Sigmoid colon (tissue), 7 donors: ENCODE measurements around the gene UNC79. TPM values are rescaled to one million over a fixed set of nuclear protein-coding genes. Genes with fewer than 3 reads are reported as not detected.
"Not testable (repeated sequence)": the region's sequence is repeated elsewhere in the genome, so short reads cannot be mapped to it uniquely, and the experiment has no call there.

Experiments used
- DNase-seq: peaks from one replicate; pipeline ENCODE4 v3.0.0-alpha.2; 2019
- H3K27ac ChIP-seq, 4 donors: fragments of 200-600 bp; sonication (generic); one replicate each; pipeline ENCODE4 v1.5.1; 2016 to 2019; ENCODE audit warnings: mild to moderate bottlenecking in 1 of 4
- H3K27me3 ChIP-seq, 3 donors: fragments of 200-600 bp; sonication (generic); one replicate each; pipeline ENCODE4 v1.5.1; 2019; ENCODE audit warnings: mild to moderate bottlenecking in 1 of 3
- H3K36me3 ChIP-seq, 4 donors: fragments of 200-600 bp; sonication (generic); one replicate each; pipeline ENCODE4 v1.5.1; 2016 to 2019
- H3K4me1 ChIP-seq, 4 donors: fragments of 200-600 bp; sonication (generic); one replicate each; pipeline ENCODE4 v1.5.1; 2017 to 2019
- H3K4me3 ChIP-seq, 4 donors: fragments of 200-600 bp; sonication (generic); one replicate each; pipeline ENCODE4 v1.5.1; 2017 to 2019; ENCODE audit warnings: mild to moderate bottlenecking in 2 of 4, moderate library complexity in 1 of 4
- H3K9me3 ChIP-seq, 4 donors: fragments of 200-600 bp in 3 of 4; sonication (generic) in 3 of 4; one replicate each; pipeline versions ENCODE4 v1.5.1 to v1.6.1; 2013 to 2019
- EP300 ChIP-seq, 4 donors: sonication (generic); formaldehyde crosslinking; IDR thresholded peaks; one replicate each; pipeline ENCODE4 v1.6.1; 2017; ENCODE audit warnings: antibody characterized with exemption in 4 of 4
- POLR2A ChIP-seq, 2 donors: fragments of 450-650 bp; IDR thresholded peaks; one replicate each; pipeline ENCODE4 v1.6.1; 2016; ENCODE audit warnings: antibody characterized with exemption in 2 of 2, mild to moderate bottlenecking in 2 of 2, moderate library complexity in 2 of 2
- POLR2AphosphoS5 ChIP-seq, 4 donors: sonication (generic); formaldehyde crosslinking; IDR thresholded peaks; one replicate each; pipeline ENCODE4 v1.6.1; 2017; ENCODE audit warnings: antibody characterized with exemption in 4 of 4
- WGBS, 2 donors: extraction: QIAGEN DNeasy Blood & Tissue Kit; methylation state at CpG; one replicate each; pipeline ENCODE4 v1.1.7; 2013; 5-methylcytosine and 5-hydroxymethylcytosine counted together
- intact Hi-C: fragments of 100-400 bp; cut with DNase I; formaldehyde crosslinking; loops from one replicate; pipeline ENCODE4 v1.15.1; 2023
- polyA plus RNA-seq, 3 donors: library from polyadenylated mRNA; stranded (reverse); fragments of 200-250 nt; gene quantifications; one replicate each; pipeline ENCODE4 v1.2.3, GENCODE V29; 2013
- total RNA-seq, 4 donors: library from RNA; depleted of rRNA; stranded (reverse); fragments of >200 nt; gene quantifications; one replicate each; pipeline ENCODE4 v1.1.0, GENCODE V29; 2016
- TF ChIP-seq, protein P1 (sequence below), 4 experiments: fragments of 450-650 bp in 3 of 4; fragments of 200-600 bp in 1 of 4; IDR thresholded peaks; one replicate each; pipeline ENCODE4 v1.5.1; 2016 to 2019; ENCODE audit warnings: antibody characterized with exemption in 4 of 4, mild to moderate bottlenecking in 3 of 4, moderate library complexity in 2 of 4
- donor health status: healthy with polysubstance abuse.
- donor health status: Bipolar disorder and iron deficiency.
- donor health status: healthy.

Gene UNC79
- total and polyA plus RNA-seq, 7 donors = 0.15 to 1.4 (median 0.81) TPM; not detected in 2

DNA sequence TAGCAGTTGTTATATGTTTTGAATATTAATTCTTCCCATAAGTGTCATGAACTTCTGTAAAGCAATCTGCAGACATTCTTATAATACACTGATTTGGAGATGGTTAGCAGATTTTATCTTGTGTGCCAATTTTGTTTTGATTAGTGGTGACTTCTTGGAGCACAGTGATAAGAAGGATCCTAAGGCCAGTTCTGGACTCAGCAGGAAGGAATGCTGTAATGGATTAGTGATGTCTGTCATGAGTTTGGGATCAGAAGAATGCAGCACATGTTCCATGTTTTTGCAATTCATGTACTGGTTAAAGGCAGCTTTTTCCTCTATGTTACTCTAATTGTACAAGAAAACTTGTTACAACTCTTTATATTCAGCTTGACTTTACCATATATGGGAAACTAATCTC is 91.5 kb downstream of the UNC79 start:
- no peaks in the 10 kb centered on the region for H3K4me1 ChIP-seq
- H3K36me3 ChIP-seq = no peaks in the 10 kb centered on the region
- no peaks in the 10 kb centered on the region for H3K27me3 ChIP-seq
- H3K9me3 ChIP-seq = peaks cover 0 to 9% (median 3%) of the 10 kb centered on the region in 4 donors
- TF ChIP-seq EP300 (IDR thresholded peaks at IDR 0.05) (no peak), POLR2A (IDR thresholded peaks at IDR 0.05) (no peak), POLR2AphosphoS5 (IDR thresholded peaks at IDR 0.05) (no peak)
- TF ChIP-seq, protein P1, sequence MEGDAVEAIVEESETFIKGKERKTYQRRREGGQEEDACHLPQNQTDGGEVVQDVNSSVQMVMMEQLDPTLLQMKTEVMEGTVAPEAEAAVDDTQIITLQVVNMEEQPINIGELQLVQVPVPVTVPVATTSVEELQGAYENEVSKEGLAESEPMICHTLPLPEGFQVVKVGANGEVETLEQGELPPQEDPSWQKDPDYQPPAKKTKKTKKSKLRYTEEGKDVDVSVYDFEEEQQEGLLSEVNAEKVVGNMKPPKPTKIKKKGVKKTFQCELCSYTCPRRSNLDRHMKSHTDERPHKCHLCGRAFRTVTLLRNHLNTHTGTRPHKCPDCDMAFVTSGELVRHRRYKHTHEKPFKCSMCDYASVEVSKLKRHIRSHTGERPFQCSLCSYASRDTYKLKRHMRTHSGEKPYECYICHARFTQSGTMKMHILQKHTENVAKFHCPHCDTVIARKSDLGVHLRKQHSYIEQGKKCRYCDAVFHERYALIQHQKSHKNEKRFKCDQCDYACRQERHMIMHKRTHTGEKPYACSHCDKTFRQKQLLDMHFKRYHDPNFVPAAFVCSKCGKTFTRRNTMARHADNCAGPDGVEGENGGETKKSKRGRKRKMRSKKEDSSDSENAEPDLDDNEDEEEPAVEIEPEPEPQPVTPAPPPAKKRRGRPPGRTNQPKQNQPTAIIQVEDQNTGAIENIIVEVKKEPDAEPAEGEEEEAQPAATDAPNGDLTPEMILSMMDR (IDR thresholded peaks at IDR 0.05) = no peak
- intact Hi-C loops = no loop called here
- H3K27ac ChIP-seq = no peak overlapping the region
- DNase-seq = no peak
- H3K4me3 ChIP-seq = no peak overlapping the region

DNA sequence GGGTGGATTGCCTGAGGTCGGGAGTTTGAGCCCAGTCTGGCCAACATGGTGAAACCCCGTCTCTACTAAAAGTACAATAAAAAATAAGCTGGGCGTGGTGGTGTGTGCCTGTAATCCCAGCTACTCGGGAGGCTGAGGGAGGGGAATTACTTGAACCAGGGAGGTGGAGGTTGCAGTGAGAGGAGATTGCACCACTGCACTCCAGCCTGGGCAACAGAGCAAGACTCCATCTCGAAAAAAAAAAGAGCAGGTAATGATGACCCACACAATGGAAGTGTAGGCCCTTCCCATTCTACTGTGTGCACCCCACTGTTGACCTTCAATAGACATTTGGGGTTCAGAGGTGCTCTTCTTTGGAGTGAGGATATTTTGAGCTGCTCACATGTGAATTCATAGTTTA is 94.5 kb downstream of the UNC79 start:
- DNase-seq, H3K36me3 ChIP-seq, H3K27me3 ChIP-seq, H3K4me1 ChIP-seq, H3K27ac ChIP-seq, intact Hi-C loops, H3K9me3 ChIP-seq, H3K4me3 ChIP-seq: not testable (repeated sequence)
- WGBS, 2 donors = 65 to 87% methylated on average over 5 of the region's 5 CpGs

DNA sequence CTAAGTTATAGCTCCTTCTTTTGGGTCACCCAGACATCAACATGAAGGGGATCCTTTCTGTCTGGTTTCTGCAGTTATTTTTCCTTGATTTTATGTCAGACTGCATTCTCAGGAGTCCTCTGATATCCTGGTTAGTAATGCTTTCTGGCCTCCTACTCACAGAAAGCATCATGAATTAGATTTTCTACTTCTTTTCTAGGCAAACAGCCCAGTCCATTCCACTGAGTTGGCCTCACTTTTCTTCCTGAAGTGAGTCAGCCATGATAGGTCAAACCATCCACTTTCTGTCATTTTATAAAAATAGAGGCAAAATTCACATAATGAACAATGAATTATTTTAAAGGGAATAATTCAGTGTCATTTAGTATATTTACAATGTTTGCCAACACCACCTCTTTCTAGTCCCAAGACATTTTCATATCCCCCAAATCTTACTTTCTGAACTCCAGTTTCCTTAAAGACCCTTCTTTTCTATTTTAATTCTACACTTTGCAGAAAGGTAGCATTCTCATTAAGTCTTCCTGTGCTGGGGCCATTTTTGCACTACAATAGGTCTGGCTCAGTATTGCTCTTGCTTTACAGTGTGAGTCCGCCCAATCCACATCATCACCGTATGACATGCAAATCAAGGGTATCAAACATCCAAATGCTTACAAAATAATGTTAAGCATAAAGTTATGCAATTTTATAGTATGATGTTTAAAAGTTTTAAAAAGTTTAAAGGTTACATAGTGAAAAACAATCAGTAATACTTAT is 95.1 kb downstream of the UNC79 start:
- TF ChIP-seq, protein P1 (IDR thresholded peaks at IDR 0.05) = no peak
- no peak for TF ChIP-seq EP300 (IDR thresholded peaks at IDR 0.05)
- no peak for TF ChIP-seq POLR2A (IDR thresholded peaks at IDR 0.05)
- TF ChIP-seq POLR2AphosphoS5 (IDR thresholded peaks at IDR 0.05) = no peak
- WGBS, 2 donors = 94 to 95% methylated on average over 2 of the region's 2 CpGs
- Histone ChIP-seq H3K36me3 (no peaks in the 10 kb centered on the region), H3K4me3 (no peak overlapping the region), H3K4me1 (no peaks in the 10 kb centered on the region), H3K27ac (no peak overlapping the region), H3K27me3 (no peaks in the 10 kb centered on the region), H3K9me3 (no peaks in the 10 kb centered on the region)
- intact Hi-C loops = no loop called here
- no peak for DNase-seq

DNA sequence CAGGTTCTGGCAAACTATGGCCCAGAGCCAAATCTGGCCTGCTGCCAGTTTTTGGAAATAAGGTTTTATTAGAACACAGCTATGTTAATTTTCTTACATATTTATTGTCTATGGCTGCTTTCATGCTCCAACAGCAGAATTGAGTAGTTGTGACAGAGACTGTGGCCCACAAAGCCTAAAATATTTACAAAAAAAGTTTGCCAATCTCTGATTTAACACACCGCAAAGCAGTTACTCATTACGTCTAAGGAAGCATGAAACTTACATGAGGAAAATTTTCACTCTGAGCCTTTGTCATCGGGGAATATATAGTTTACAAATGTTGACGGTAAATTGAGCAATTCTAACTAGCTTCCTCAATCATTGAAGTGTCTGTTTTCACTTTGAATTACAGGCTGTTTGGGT is 96.5 kb downstream of the UNC79 start:
- WGBS, 2 donors = 52 to 64% methylated on average over 4 of the region's 4 CpGs
- H3K27me3 ChIP-seq = no peaks in the 10 kb centered on the region
- H3K4me1 ChIP-seq = no peaks in the 10 kb centered on the region
- TF ChIP-seq, protein P1 (IDR thresholded peaks at IDR 0.05) = no peak
- no peak for TF ChIP-seq POLR2A (IDR thresholded peaks at IDR 0.05)
- TF ChIP-seq EP300 (IDR thresholded peaks at IDR 0.05) = no peak
- no peak for TF ChIP-seq POLR2AphosphoS5 (IDR thresholded peaks at IDR 0.05)
- H3K4me3 ChIP-seq = no peak overlapping the region
- no peaks in the 10 kb centered on the region for H3K36me3 ChIP-seq
- no peak overlapping the region for H3K27ac ChIP-seq
- no peak for DNase-seq
- H3K9me3 ChIP-seq = no peaks in the 10 kb centered on the region
- intact Hi-C loops = no loop called here

DNA sequence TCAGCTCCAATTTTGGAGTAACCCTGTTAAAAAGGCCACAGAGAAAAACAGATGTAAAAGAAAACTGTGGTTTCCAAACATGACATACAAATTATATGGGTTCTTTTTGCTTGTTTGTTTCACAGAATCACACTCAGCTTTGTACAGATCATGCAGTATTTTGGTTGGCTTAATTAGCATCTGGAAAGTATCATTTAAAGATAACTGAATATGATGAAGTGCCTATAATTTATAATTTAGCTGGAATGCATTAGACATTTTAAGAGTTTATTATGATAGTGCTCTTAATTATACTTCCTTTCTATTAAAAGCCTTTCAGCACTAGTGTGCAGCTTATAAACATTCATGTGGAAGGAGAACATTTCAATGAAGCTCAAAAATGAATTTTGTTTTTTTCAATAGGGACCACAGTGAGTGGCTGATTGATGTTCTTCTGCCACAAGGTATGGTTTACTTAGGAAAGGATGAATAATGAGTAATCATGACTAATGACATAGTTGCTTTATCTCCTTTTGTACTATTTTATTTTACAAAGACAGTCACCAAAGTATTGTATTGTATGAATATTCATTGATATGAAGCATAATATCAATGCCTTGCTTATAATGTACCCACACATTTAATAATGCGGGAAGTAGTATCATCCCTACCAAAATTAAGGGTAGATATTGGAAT is 98.3 kb downstream of the UNC79 start:
- H3K36me3 ChIP-seq = no peaks in the 10 kb centered on the region
- H3K27ac ChIP-seq = no peak overlapping the region
- intact Hi-C loops = no loop called here
- WGBS, 2 donors = 91 to 97% methylated on average over 1 of the region's 1 CpG
- no peak overlapping the region for H3K4me3 ChIP-seq
- H3K4me1 ChIP-seq = no peaks in the 10 kb centered on the region
- no peak for TF ChIP-seq EP300 (IDR thresholded peaks at IDR 0.05)
- TF ChIP-seq, protein P1 (IDR thresholded peaks at IDR 0.05) = no peak
- TF ChIP-seq POLR2AphosphoS5 (IDR thresholded peaks at IDR 0.05) = no peak
- TF ChIP-seq POLR2A (IDR thresholded peaks at IDR 0.05) = no peak
- H3K9me3 ChIP-seq = no peaks in the 10 kb centered on the region
- H3K27me3 ChIP-seq = no peaks in the 10 kb centered on the region
- DNase-seq = no peak
